Measurements from ENCODE around the gene NGF. TPM values are rescaled to one million over a fixed set of nuclear protein-coding genes. Genes with fewer than 3 reads are reported as not detected.

NGF gene
- total RNA-seq: 0.34 and 0.43 TPM in 2 replicates

GRCh38 chr1:115337633-115338456, at the start of gene NGF:
Gene NGF (minus strand): TSS chr1:115338249. CDS start chr1:115286795, 51,454 bp downstream.

Other genes with a start within 250 kb of the NGF start
- 0.98 and 1.8 TPM in 2 replicates for gene TSPAN2, start 248.7 kb downstream of the NGF start, total RNA-seq

Data from dermis lymphatic vessel endothelial cell (primary cell).